NB4 (cell line): ENCODE data around the gene CFAP65.
A peak's percentile ranks its signal among the peaks of the same experiment; 100 is the strongest.

ENCODE experiments used
- DNase-seq: peaks from one replicate; pipeline ENCODE4 v3.0.0; 2010; ENCODE audit warnings: low read depth
- H3K4me3 ChIP-seq: one replicate; pipeline ENCODE4 v1.5.1; 2011; ENCODE audit warnings: mild to moderate bottlenecking, low read depth, low read length, moderate library complexity
- MYC ChIP-seq: IDR thresholded peaks from 2 replicates; pipeline ENCODE4 v1.6.1; 2011; ENCODE audit warnings: low read depth, low read length
- POLR2A ChIP-seq: IDR thresholded peaks from 2 replicates; pipeline ENCODE4 v1.6.1; 2011; ENCODE audit warnings: mild to moderate bottlenecking; ENCODE audit not compliant: insufficient read length; ENCODE audit errors: extremely low read depth
- TF ChIP-seq, protein P1 (sequence below): IDR thresholded peaks from one replicate; pipeline ENCODE4 v1.5.1; 2012; ENCODE audit warnings: low read depth, low read length
- TF ChIP-seq, protein P2 (sequence below): IDR thresholded peaks from 2 replicates; pipeline ENCODE4 v1.6.1; 2011; ENCODE audit warnings: low read depth, low read length

The CFAP65 gene

DNA sequence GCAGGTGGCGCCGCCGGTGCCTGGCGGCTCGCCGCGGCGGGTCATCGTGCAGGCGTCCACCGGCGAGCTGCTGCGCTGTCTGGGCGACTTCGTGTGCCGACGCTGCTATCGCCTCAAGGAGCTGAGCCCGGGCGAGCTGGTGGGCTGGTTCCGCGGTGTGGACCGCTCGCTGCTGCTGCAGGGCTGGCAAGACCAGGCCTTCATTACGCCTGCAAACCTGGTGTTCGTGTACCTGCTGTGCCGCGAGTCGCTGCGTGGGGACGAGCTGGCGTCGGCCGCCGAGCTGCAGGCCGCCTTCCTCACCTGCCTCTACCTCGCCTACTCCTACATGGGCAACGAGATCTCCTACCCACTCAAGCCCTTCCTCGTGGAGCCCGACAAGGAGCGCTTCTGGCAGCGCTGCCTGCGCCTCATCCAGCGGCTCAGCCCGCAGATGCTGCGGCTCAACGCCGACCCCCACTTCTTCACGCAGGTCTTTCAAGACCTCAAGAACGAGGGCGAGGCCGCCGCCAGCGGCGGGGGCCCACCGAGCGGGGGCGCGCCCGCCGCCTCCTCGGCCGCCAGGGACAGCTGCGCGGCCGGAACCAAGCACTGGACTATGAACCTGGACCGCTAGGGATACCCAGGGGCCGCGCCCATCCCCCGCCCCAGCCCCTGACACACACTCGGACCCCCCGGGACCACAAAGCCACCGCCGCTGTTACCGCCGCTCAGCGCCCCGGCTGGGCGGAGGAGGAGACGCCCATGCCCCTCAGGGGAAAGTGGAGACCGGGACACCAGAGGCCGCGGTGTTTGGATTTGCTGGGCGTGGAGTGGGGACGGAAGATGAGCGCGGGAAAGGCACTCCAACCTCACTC is 80.8 kb downstream of the CFAP65 start:
- H3K4me3 ChIP-seq = no peak overlapping the region
- TF ChIP-seq, protein P1, sequence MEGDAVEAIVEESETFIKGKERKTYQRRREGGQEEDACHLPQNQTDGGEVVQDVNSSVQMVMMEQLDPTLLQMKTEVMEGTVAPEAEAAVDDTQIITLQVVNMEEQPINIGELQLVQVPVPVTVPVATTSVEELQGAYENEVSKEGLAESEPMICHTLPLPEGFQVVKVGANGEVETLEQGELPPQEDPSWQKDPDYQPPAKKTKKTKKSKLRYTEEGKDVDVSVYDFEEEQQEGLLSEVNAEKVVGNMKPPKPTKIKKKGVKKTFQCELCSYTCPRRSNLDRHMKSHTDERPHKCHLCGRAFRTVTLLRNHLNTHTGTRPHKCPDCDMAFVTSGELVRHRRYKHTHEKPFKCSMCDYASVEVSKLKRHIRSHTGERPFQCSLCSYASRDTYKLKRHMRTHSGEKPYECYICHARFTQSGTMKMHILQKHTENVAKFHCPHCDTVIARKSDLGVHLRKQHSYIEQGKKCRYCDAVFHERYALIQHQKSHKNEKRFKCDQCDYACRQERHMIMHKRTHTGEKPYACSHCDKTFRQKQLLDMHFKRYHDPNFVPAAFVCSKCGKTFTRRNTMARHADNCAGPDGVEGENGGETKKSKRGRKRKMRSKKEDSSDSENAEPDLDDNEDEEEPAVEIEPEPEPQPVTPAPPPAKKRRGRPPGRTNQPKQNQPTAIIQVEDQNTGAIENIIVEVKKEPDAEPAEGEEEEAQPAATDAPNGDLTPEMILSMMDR = no peak
- TF ChIP-seq POLR2A (no peak), MYC (no peak)
- TF ChIP-seq, protein P2, sequence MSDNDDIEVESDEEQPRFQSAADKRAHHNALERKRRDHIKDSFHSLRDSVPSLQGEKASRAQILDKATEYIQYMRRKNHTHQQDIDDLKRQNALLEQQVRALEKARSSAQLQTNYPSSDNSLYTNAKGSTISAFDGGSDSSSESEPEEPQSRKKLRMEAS = no peak
- DNase-seq = no peak

DNA sequence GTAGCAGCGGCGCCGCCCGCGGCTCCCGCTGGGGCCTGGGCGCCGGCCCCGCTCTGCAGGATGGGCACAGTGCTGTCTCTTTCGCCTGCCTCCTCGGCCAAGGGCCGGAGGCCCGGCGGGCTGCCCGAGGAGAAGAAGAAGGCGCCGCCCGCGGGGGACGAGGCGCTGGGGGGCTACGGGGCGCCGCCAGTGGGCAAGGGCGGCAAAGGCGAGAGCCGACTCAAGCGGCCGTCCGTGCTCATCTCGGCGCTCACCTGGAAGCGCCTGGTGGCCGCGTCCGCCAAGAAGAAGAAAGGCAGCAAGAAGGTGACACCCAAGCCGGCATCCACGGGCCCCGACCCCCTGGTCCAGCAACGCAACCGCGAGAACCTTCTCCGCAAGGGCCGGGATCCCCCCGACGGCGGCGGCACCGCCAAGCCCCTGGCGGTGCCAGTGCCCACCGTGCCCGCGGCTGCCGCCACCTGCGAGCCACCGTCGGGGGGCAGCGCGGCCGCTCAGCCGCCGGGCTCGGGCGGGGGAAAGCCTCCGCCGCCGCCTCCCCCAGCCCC is 81.5 kb downstream of the CFAP65 start:
- DNase-seq = no peak
- TF ChIP-seq MYC (no peak), POLR2A (no peak)
- TF ChIP-seq, protein P1 = no peak
- TF ChIP-seq, protein P2 = no peak
- no peak overlapping the region for H3K4me3 ChIP-seq

DNA sequence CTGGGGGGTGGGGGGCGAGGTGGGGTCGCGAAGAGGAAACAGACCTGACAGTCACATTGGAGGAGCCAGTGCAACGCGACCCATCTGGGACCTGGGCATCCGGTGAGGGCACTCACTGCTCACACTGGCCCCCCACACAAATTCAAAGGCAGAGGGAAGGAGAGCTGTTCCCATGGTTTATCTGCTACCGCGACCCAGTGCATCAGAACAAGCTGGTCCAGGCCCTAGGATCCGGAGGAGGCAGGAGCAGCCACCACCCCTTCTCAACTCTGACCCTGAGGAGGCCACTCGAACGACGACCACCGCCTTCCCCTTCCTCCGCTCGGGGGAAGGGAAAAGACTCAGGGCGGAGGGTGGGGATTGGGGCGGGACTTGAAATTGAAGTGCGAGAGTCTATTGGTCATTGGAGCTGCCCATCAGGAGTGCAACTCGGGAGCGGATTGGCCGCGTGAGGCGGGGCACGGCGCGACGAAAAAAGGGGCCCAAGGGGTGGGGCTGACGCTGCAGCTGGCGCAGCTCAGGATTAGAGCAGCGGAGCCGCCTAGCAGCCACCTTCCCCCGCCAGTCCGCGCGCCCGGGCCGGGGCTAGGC is 82.1 kb downstream of the CFAP65 start, which contains the start of gene CDK5R2:
Gene CDK5R2, plus strand, starts transcription at position 526 of the 591 bp plus-strand sequence. CDS start 155 bp downstream, outside the sequence.
- peak; percentile 82 for DNase-seq
- TF ChIP-seq, protein P1 = no peak
- H3K4me3 ChIP-seq = no peak within 1 kb of the TSS

DNA sequence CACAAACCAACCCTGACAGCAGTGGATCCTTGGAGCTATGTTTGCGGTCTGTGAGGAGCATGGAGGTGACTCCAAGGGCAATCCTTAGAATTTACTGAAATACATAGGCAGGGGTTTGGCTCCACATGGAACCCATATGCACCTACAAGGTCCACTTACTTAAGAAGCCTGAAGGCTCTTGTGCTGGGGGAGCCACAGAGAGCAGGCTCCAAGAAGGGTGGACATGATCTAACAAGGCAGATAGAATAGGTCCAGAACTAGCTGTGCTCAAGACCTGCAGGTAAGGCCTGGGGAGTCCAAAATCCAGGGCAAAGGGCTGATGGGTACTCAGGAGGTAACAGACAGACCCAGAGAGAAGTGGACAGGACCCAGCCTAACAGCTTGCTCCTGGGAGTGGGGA is 83.0 kb downstream of the CFAP65 start:
- no peak for DNase-seq
- TF ChIP-seq, protein P1 = no peak
- TF ChIP-seq MYC (no peak), POLR2A (no peak)
- TF ChIP-seq, protein P2 = no peak
- no peak overlapping the region for H3K4me3 ChIP-seq

DNA sequence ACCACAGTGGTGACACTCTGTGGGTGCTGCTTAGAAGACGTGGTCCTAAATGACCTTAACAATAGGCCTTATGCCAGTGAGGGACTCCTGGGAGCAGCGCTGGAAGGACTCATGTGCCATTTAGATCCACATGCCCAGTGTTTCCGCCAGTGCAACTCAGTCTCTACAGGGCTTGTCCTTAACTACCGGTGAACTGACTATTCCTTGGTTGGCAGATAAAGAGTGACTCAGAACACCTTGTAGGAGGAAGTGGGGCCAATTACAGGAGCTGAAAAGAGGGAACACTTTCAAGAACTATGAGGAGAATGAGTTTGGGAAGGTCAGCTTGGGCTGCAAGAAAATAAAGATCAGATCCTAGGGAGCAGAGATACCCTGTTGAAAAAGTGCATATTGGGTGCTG is 83.6 kb downstream of the CFAP65 start:
- H3K4me3 ChIP-seq = no peak overlapping the region
- DNase-seq = no peak
- TF ChIP-seq POLR2A = no peak
- TF ChIP-seq MYC = no peak
- TF ChIP-seq, protein P1 = no peak
- TF ChIP-seq, protein P2 = no peak
